Measurements from ENCODE around the gene EMID1.

GRCh38 chr22:29209624-29209929 is 3.9 kb downstream of the EMID1 start:
- no peak for TF ChIP-seq CTCF (conservative IDR thresholded peaks at IDR 0.05; ENCODE audit: low read length)
- TF ChIP-seq EZH2phosphoT487 (IDR thresholded peaks at IDR 0.05; ENCODE audit: borderline replicate concordance): no peak

Data from Loucy (cell line).